ENCODE results near the gene TMEM63B. TPM values are rescaled to one million over a fixed set of nuclear protein-coding genes. Genes with fewer than 3 reads are reported as not detected.
A peak's percentile ranks its signal among the peaks of the same experiment; 100 is the strongest.

Gene TMEM63B
- polyA plus RNA-seq (2013, experiment 1 of 2) = 28.8 TPM
- 27.4 TPM for polyA plus RNA-seq (2013, experiment 2 of 2)

DNA sequence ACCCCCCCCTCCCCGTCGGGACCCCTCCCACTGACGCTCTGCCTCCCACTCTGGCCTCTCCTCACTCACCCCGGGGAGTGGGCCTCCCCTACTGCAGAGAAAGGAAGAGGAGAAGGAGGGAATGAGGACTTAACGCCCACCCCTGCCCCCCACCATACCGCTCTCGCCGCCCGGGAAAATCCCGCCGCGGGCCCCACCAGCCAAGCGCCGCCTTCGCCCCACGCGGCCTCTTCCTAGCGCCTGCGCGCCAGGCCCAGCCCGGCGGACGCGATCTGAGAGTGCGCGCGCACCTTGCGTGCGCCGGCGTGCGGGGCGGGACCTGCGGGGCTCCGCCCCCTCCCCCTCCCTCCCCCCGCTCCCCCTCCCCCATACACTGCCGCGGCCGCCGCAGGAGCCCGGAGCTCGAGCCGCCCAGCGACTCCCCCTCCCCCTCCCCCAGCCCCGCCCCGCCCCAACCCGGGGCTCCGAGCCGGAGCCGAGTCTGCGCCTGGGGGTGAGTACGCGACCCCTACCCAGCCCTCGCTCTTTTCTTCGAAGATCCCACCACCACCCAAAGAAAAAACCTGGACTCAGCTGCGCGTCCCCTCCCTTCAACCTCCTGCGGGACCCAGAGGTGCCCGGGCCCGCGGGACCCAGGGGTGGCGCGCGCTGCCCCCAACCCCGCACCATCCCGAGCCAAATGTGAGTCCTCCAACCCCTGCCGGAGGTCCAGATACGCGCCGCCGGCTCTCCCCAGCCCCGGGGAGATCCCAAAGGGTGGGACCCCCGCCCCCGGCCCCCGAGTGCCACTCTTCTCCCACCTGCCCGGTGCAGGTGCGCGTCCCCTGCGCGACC, at the start of gene TMEM63B, which contains the start of gene MRPL14:
Gene TMEM63B, plus strand, starts transcription at position 369 of the 834 bp plus-strand sequence. CDS start 7,031 bp downstream, outside the sequence.
Gene MRPL14, minus strand, starts transcription at position 267 of the 834 bp plus-strand sequence. CDS start 10,841 bp downstream, outside the sequence.
- peak within 1 kb of the TSS; percentile 71 for H3K27ac ChIP-seq (replicated peaks; ENCODE audit: low read length)
- DNase-seq (ENCODE audit: low spot score) = peak; percentile 90
- H3K9me3 ChIP-seq (replicated peaks in 1 of 2; ENCODE audit: control insufficient read depth in 2 of 2, insufficient read depth in 1 of 2, low read depth in 1 of 2, low read length in 2 of 2) = no peaks in the 10 kb centered on the region
- H2BK12ac ChIP-seq (ENCODE audit: low read length) = no peak within 1 kb of the TSS
- no peak within 1 kb of the TSS for H4K8ac ChIP-seq (ENCODE audit: low read depth, low read length)
- peak within 1 kb of the TSS; percentile 98 for H3K23ac ChIP-seq (ENCODE audit: low read depth, low read length, poor library complexity)
- H3K36me3 ChIP-seq (replicated peaks in 1 of 2; ENCODE audit: control insufficient read depth in 2 of 2, insufficient read depth in 2 of 2, low read length in 2 of 2) = peaks cover 0 to 23% of the 10 kb centered on the region in 2 donors
- peak within 1 kb of the TSS; percentile 85 to 93 for H3K4me3 ChIP-seq (ENCODE audit: low read length in 2 of 2)
- H2BK5ac ChIP-seq (ENCODE audit: low read length) = peak within 1 kb of the TSS; percentile 79
- H3K4me2 ChIP-seq (ENCODE audit: insufficient read depth, low read length, poor library complexity, severe bottlenecking) = peak within 1 kb of the TSS; percentile 89
- peaks cover 21 to 28% of the 10 kb centered on the region in 2 donors for H3K4me1 ChIP-seq (ENCODE audit: control insufficient read depth in 2 of 2, insufficient read depth in 1 of 2, low read depth in 1 of 2, low read length in 2 of 2)
- H3K9ac ChIP-seq (ENCODE audit: low read depth, low read length, poor library complexity) = peak within 1 kb of the TSS; percentile 93
- H3K14ac ChIP-seq (ENCODE audit: low read length) = no peak within 1 kb of the TSS
- peak within 1 kb of the TSS; percentile 96 for H3K18ac ChIP-seq (ENCODE audit: low read length)
- peaks cover 5% of the 10 kb centered on the region for H3K79me1 ChIP-seq (ENCODE audit: low read depth, low read length)
- H4K91ac ChIP-seq (ENCODE audit: low read depth, low read length, poor library complexity) = no peak within 1 kb of the TSS
- peak within 1 kb of the TSS; percentile 83 for H2BK15ac ChIP-seq (ENCODE audit: low read length)
- H3K27me3 ChIP-seq (ENCODE audit: control insufficient read depth in 3 of 3, insufficient read depth in 3 of 3, low read depth in 1 of 3, low read length in 3 of 3) = no peaks in the 10 kb centered on the region
- peak within 1 kb of the TSS; percentile 96 for H2AFZ ChIP-seq (ENCODE audit: low read length)
- no CpG with 5 or more reads among the region's 80 CpGs for WGBS, 2 donors (ENCODE audit: extremely low coverage in 2 of 2, insufficient read length in 2 of 2, insufficient replicate concordance in 1 of 2)
- H2BK120ac ChIP-seq (ENCODE audit: low read depth, low read length) = peak within 1 kb of the TSS; percentile 53
- peak within 1 kb of the TSS; percentile 98 for H2AK5ac ChIP-seq (ENCODE audit: low read depth, low read length)
- no peak within 1 kb of the TSS for H3K4ac ChIP-seq (ENCODE audit: low read length)

DNA sequence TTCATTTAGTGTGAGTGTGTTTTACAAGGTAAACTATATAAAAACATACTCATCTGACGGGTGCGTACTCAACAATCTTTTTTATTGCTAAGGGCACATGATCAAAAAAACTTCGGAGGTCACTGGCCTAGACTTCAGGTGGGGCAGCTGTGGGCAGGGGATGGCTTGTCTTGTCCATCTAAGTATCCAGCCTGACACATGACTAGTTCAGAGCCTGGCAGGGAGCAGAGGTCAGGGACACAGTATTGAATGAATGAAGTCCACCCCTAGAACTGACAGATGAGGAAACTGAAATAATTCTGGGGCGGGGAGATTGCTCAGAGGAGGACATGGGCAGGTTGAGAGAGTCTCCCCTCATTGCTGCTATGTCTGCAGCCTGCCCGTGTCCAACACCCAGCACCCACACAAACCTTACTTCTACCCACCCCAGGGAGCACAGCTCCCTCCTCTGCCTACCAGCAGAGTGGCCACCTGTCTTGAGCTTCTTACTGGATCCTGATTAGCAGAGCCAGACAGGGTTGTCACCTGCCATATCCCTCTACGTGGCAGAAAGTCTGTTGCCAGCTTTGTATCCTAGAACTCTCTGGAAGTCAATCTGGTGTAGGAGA, 49.0 kb upstream of the TMEM63B start:
- Histone ChIP-seq H3K4me1 (ENCODE audit: control insufficient read depth in 2 of 2, insufficient read depth in 1 of 2, low read depth in 1 of 2, low read length in 2 of 2) (peaks cover 20 to 31% of the 10 kb centered on the region in 2 donors), H4K91ac (ENCODE audit: low read depth, low read length, poor library complexity) (no peak overlapping the region), H3K27me3 (ENCODE audit: control insufficient read depth in 3 of 3, insufficient read depth in 3 of 3, low read depth in 1 of 3, low read length in 3 of 3) (peaks cover 0 to 29% (median 5%) of the 10 kb centered on the region in 3 experiments), H3K79me1 (ENCODE audit: low read depth, low read length) (peaks cover 2% of the 10 kb centered on the region), H3K9me3 (replicated peaks in 1 of 2; ENCODE audit: control insufficient read depth in 2 of 2, insufficient read depth in 1 of 2, low read depth in 1 of 2, low read length in 2 of 2) (peaks cover 0 to 2% of the 10 kb centered on the region in 2 donors), H3K4me2 (ENCODE audit: insufficient read depth, low read length, poor library complexity, severe bottlenecking) (no peak overlapping the region), H2BK5ac (ENCODE audit: low read length) (no peak overlapping the region), H3K23ac (ENCODE audit: low read depth, low read length, poor library complexity) (no peak overlapping the region), H3K18ac (ENCODE audit: low read length) (no peak overlapping the region), H2BK15ac (ENCODE audit: low read length) (no peak overlapping the region), H3K27ac (replicated peaks; ENCODE audit: low read length) (no peak overlapping the region), H2BK120ac (ENCODE audit: low read depth, low read length) (no peak overlapping the region), H3K36me3 (replicated peaks in 1 of 2; ENCODE audit: control insufficient read depth in 2 of 2, insufficient read depth in 2 of 2, low read length in 2 of 2) (peaks cover 0 to 3% of the 10 kb centered on the region in 2 donors), H4K8ac (ENCODE audit: low read depth, low read length) (no peak overlapping the region), H3K14ac (ENCODE audit: low read length) (no peak overlapping the region), H2AFZ (ENCODE audit: low read length) (no peak overlapping the region), H2BK12ac (ENCODE audit: low read length) (no peak overlapping the region), H3K4me3 (ENCODE audit: low read length in 2 of 2) (no peak overlapping the region), H3K4ac (ENCODE audit: low read length) (no peak overlapping the region), H3K9ac (ENCODE audit: low read depth, low read length, poor library complexity) (no peak overlapping the region), H2AK5ac (ENCODE audit: low read depth, low read length) (no peak overlapping the region)
- WGBS, 2 donors (ENCODE audit: extremely low coverage in 2 of 2, insufficient read length in 2 of 2, insufficient replicate concordance in 1 of 2) = no CpG with 5 or more reads among the region's 6 CpGs
- DNase-seq (ENCODE audit: low spot score) = no peak

DNA sequence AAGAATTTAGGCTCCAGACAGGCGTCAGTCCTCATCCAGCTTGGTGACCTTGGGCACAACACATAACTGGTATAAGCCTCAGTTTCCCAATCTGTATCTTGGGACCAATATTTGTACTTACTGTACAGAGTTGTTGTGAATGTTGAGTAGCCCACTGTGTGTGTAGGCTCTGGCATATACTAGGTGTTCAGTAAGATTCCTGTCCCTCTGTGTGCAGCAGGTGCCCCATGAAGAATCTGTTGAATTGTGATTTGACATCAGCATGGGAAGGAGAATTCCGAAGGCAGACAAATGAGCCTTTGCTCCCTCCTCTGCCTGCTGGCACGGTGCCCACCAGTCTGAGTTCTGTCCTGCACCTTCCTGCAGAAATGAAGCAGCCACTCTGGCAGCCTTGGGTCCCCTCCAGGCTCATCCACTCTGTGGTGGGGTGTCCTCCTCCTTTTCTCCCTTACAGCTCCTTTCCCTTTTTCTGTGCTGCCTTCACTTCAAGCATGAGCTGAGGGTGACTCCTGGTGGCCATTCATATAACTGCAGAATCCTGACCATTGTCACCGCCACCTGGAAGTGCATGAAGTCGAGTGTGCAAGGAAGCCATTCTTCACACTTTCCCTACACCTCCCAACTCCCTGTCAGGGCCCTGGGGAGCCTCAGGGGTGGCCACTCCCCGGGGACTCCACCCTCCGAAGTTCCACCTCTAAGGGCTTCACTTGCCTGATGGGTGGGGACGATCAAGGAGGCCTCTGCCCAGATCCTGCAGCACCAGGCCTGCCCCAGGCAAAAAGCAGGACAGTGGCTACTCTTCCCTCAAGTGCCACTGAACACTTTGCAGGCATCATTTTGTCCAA, 48.3 kb upstream of the TMEM63B start:
- H3K36me3 ChIP-seq (replicated peaks in 1 of 2; ENCODE audit: control insufficient read depth in 2 of 2, insufficient read depth in 2 of 2, low read length in 2 of 2) = peaks cover 0 to 3% of the 10 kb centered on the region in 2 donors

More for the DNA sequence above, 48.3 kb upstream of the TMEM63B start:
- Histone ChIP-seq H2AK5ac (ENCODE audit: low read depth, low read length) (no peak overlapping the region), H2BK15ac (ENCODE audit: low read length) (no peak overlapping the region), H3K14ac (ENCODE audit: low read length) (no peak overlapping the region), H2AFZ (ENCODE audit: low read length) (peak overlapping the region; percentile 27), H2BK5ac (ENCODE audit: low read length) (no peak overlapping the region), H3K4ac (ENCODE audit: low read length) (no peak overlapping the region), H3K4me2 (ENCODE audit: insufficient read depth, low read length, poor library complexity, severe bottlenecking) (no peak overlapping the region), H3K4me3 (ENCODE audit: low read length in 2 of 2) (no peak overlapping the region), H3K27ac (replicated peaks; ENCODE audit: low read length) (no peak overlapping the region), H3K79me1 (ENCODE audit: low read depth, low read length) (peaks cover 2% of the 10 kb centered on the region), H3K27me3 (ENCODE audit: control insufficient read depth in 3 of 3, insufficient read depth in 3 of 3, low read depth in 1 of 3, low read length in 3 of 3) (peaks cover 0 to 29% (median 5%) of the 10 kb centered on the region in 3 experiments), H4K8ac (ENCODE audit: low read depth, low read length) (no peak overlapping the region), H3K18ac (ENCODE audit: low read length) (peak overlapping the region; percentile 8), H2BK12ac (ENCODE audit: low read length) (peak overlapping the region; percentile 41), H3K9ac (ENCODE audit: low read depth, low read length, poor library complexity) (no peak overlapping the region), H3K4me1 (ENCODE audit: control insufficient read depth in 2 of 2, insufficient read depth in 1 of 2, low read depth in 1 of 2, low read length in 2 of 2) (peaks cover 15 to 26% of the 10 kb centered on the region in 2 donors), H3K23ac (ENCODE audit: low read depth, low read length, poor library complexity) (no peak overlapping the region), H2BK120ac (ENCODE audit: low read depth, low read length) (no peak overlapping the region), H3K9me3 (replicated peaks in 1 of 2; ENCODE audit: control insufficient read depth in 2 of 2, insufficient read depth in 1 of 2, low read depth in 1 of 2, low read length in 2 of 2) (peaks cover 0 to 2% of the 10 kb centered on the region in 2 donors), H4K91ac (ENCODE audit: low read depth, low read length, poor library complexity) (no peak overlapping the region)
- no CpG with 5 or more reads among the region's 8 CpGs for WGBS, 2 donors (ENCODE audit: extremely low coverage in 2 of 2, insufficient read length in 2 of 2, insufficient replicate concordance in 1 of 2)
- peak; percentile 82 for DNase-seq (ENCODE audit: low spot score)
